Esophagus mucosa (tissue), 1 donor: ENCODE measurements around the gene RELCH. TPM values are rescaled to one million over a fixed set of nuclear protein-coding genes. Genes with fewer than 3 reads are reported as not detected.

ENCODE experiments used
- ATAC-seq: fragments of 200-7000 bp; cut with Tn5 transposase; one replicate; pipeline ENCODE4 v1.9.1; 2020
- total RNA-seq: library from RNA; stranded (reverse); gene quantifications from one replicate; pipeline ENCODE4 v1.2.4, GENCODE V29; 2023
- donor health status: DM: yes; HTN: yes; CAD: no.

The RELCH gene
- total RNA-seq, 1 donor from 2014 or later = 54.4 TPM

GRCh38 chr18:62250475-62250874 is 63.4 kb downstream of the RELCH start:
- ATAC-seq = no peak

GRCh38 chr18:62258093-62258492 is 71.0 kb downstream of the RELCH start:
- no peak for ATAC-seq

- ATAC-seq = no peak
These were observed 71.6 kb downstream of the RELCH start for GRCh38 chr18:62258616-62259015.

- ATAC-seq = no peak
These were observed 75.0 kb downstream of the RELCH start for GRCh38 chr18:62262061-62262460.

- ATAC-seq = no peak
These were observed 77.9 kb downstream of the RELCH start for GRCh38 chr18:62264984-62265383.

GRCh38 chr18:62277045-62277444 is 90.0 kb downstream of the RELCH start:
- no peak for ATAC-seq

GRCh38 chr18:62279561-62279960 is 92.5 kb downstream of the RELCH start:
- no peak for ATAC-seq

- peak; percentile 62 for ATAC-seq
These were observed 93.0 kb downstream of the RELCH start for GRCh38 chr18:62280058-62280457.

- ATAC-seq = no peak
These were observed 93.7 kb downstream of the RELCH start for GRCh38 chr18:62280786-62281185.

- peak; percentile 31 for ATAC-seq
These were observed 94.6 kb downstream of the RELCH start for GRCh38 chr18:62281684-62282083.

GRCh38 chr18:62282188-62282629 is 95.2 kb downstream of the RELCH start:
- no peak for ATAC-seq

- no peak for ATAC-seq
These were observed 97.6 kb downstream of the RELCH start for GRCh38 chr18:62284637-62285036.

- ATAC-seq = no peak
These were observed 98.2 kb downstream of the RELCH start for GRCh38 chr18:62285281-62285680.

- no peak for ATAC-seq
These were observed 101.0 kb downstream of the RELCH start for GRCh38 chr18:62287781-62288664.

GRCh38 chr18:62288665-62289008 is 101.6 kb downstream of the RELCH start:
- no peak for ATAC-seq

GRCh38 chr18:62289047-62289446 is 102.0 kb downstream of the RELCH start:
- ATAC-seq = no peak

- no peak for ATAC-seq
These were observed 107.0 kb downstream of the RELCH start for GRCh38 chr18:62294073-62294472.

GRCh38 chr18:62300359-62300963 is 113.4 kb downstream of the RELCH start:
- ATAC-seq = no peak

- no peak for ATAC-seq
These were observed 114.3 kb downstream of the RELCH start for GRCh38 chr18:62301322-62301721.

GRCh38 chr18:62312851-62313250 is 125.8 kb downstream of the RELCH start:
- peak; percentile 13 for ATAC-seq

GRCh38 chr18:62318228-62319180 is 131.4 kb downstream of the RELCH start:
- no peak for ATAC-seq

- no peak for ATAC-seq
These were observed 134.1 kb downstream of the RELCH start for GRCh38 chr18:62321201-62321600.
